GM12801 (cell line): Measurements from ENCODE around the gene MFSD6.

ENCODE experiments used
- CTCF ChIP-seq: IDR thresholded peaks from one replicate; pipeline ENCODE4 v1.5.1; 2011; ENCODE audit warnings: control low read depth; ENCODE audit not compliant: insufficient read length; ENCODE audit errors: extremely low read depth

Gene MFSD6

GRCh38 chr2:190538201-190538600 is 130.0 kb downstream of the MFSD6 start:
- TF ChIP-seq CTCF = no peak

- TF ChIP-seq CTCF = no peak
Measured at GRCh38 chr2:190540048-190540447, 131.9 kb downstream of the MFSD6 start.

GRCh38 chr2:190545093-190545492 is 136.9 kb downstream of the MFSD6 start:
- no peak for TF ChIP-seq CTCF

GRCh38 chr2:190545555-190546385 is 137.6 kb downstream of the MFSD6 start:
- TF ChIP-seq CTCF = no peak

- TF ChIP-seq CTCF = no peak
Measured at GRCh38 chr2:190546734-190547133, 138.6 kb downstream of the MFSD6 start.

DNA sequence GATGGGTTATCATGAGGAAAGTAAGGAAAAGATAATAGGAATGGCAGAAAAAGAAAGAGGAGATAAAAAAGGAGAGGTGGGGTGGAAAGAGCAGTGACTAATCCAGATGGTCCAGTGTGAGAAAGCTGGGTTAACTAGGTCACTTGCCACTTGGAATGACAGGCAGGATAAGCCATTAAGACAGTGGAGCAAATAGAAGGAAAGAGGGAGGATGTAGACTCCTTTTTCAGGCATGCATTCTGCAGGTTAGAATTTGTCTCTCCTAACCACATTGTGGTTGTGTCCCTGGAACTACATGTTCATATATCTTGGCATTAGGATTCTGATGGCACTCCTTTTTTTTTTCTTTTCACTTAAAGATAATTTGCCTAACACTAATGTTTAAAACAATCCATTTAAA is 139.7 kb downstream of the MFSD6 start:
- TF ChIP-seq CTCF = no peak

- no peak for TF ChIP-seq CTCF
Measured at GRCh38 chr2:190550137-190550536, 142.0 kb downstream of the MFSD6 start.
